GM12878 (cell line): ENCODE data around the gene BCLAF1. TPM values are rescaled to one million over a fixed set of nuclear protein-coding genes. Genes with fewer than 3 reads are reported as not detected.
A peak's percentile ranks its signal among the peaks of the same experiment; 100 is the strongest.

ENCODE experiments used
- BCL11A ChIP-seq: IDR thresholded peaks from 2 replicates; pipeline ENCODE4 v1.6.1; 2011; ENCODE audit warnings: low read depth, low read length
- BMI1 ChIP-seq: fragments of 450-650 bp; IDR thresholded peaks from 2 replicates; pipeline ENCODE4 v1.6.1; 2016; ENCODE audit warnings: mild to moderate bottlenecking, moderate library complexity, borderline replicate concordance
- CBX5 ChIP-seq: sonication (generic); IDR thresholded peaks from 2 replicates; pipeline ENCODE4 v1.6.1; 2016; ENCODE audit warnings: low read depth, moderate library complexity, mild to moderate bottlenecking, inconsistent platforms
- CTCF ChIP-seq, 3 experiments: IDR thresholded peaks in 2 of 3; conservative IDR thresholded peaks in 1 of 3; 2 replicates each; pipeline ENCODE4 v1.5.1; 2011; ENCODE audit warnings: low read depth in 3 of 3, low read length in 3 of 3, mild to moderate bottlenecking in 3 of 3, control low read depth in 2 of 3, moderate library complexity in 2 of 3, inconsistent platforms in 1 of 3, mixed read lengths in 1 of 3; ENCODE audit not compliant: control insufficient read depth in 2 of 3, insufficient read depth in 1 of 3; ENCODE audit errors: extremely low read depth in 1 of 3
- EGR1 ChIP-seq, 2 experiments: IDR thresholded peaks; 1 replicate in 1 of 2; 2 replicates in 1 of 2; pipeline ENCODE4 v1.6.1; 2011 to 2012; ENCODE audit warnings: low read depth in 2 of 2, low read length in 2 of 2, borderline replicate concordance in 1 of 2, mild to moderate bottlenecking in 1 of 2, moderate library complexity in 1 of 2
- EZH2 ChIP-seq: IDR thresholded peaks from 2 replicates; pipeline ENCODE4 v1.6.1; 2012; ENCODE audit warnings: low read depth, mild to moderate bottlenecking, control low read depth, inconsistent platforms, low read length, borderline replicate concordance; ENCODE audit not compliant: control insufficient read depth
- FOXK2 ChIP-seq: fragments of 450-650 bp; IDR thresholded peaks from 2 replicates; pipeline ENCODE4 v1.6.1; 2017; ENCODE audit warnings: mild to moderate bottlenecking, moderate library complexity
- NR2C2 ChIP-seq: IDR thresholded peaks from 2 replicates; pipeline ENCODE4 v1.6.1; 2011; ENCODE audit warnings: borderline replicate concordance, low read depth; ENCODE audit not compliant: control insufficient read depth, insufficient read length
- POLR2AphosphoS2 ChIP-seq: IDR thresholded peaks from 2 replicates; pipeline ENCODE4 v1.6.1; 2011; ENCODE audit warnings: low read depth, mild to moderate bottlenecking, low read length, improper control_type of control experiment, moderate library complexity
- RUNX3 ChIP-seq: IDR thresholded peaks from 2 replicates; pipeline ENCODE4 v1.6.1; 2012; ENCODE audit warnings: low read length, inconsistent platforms
- STAT1 ChIP-seq: fragments of 450-650 bp; conservative IDR thresholded peaks from 2 replicates; pipeline ENCODE4 v1.6.1; 2014; ENCODE audit warnings: antibody characterized with exemption, mild to moderate bottlenecking
- ZNF274 ChIP-seq: IDR thresholded peaks from one replicate; pipeline ENCODE4 v1.8.0; 2011; ENCODE audit not compliant: insufficient read length, insufficient read depth
- ZNF384 ChIP-seq: IDR thresholded peaks from 2 replicates; pipeline ENCODE4 v1.6.1; 2012; ENCODE audit warnings: low read depth, mild to moderate bottlenecking, low read length, improper control_type of control experiment, borderline replicate concordance
- polyA plus RNA-seq, 11 experiments: library from polyadenylated mRNA; depleted of rRNA in 4 of 11; unstranded in 6 of 11; stranded (reverse) in 5 of 11; fragments of >200 nt; fragmentation: Nextera tagmentation in 4 of 11; fragmentation: Illumina TruSeq in 1 of 11; extraction: Ambion mirVana in 4 of 11; extraction: Trizol in 1 of 11; gene quantifications; 1 replicate in 1 of 11; 2 replicates in 10 of 11; pipeline versions ENCODE4 v1.2.1 to v1.2.3, GENCODE V29; 2011 to 2016; ENCODE audit warnings: inconsistent platforms in 2 of 11, missing spikeins in 2 of 11, low read depth in 1 of 11
- total RNA-seq, 4 experiments: library from RNA; depleted of rRNA in 3 of 4; stranded (reverse); fragments of >200 nt in 3 of 4; fragmentation: Illumina TruSeq in 1 of 4; extraction: Trizol in 1 of 4; gene quantifications; 2 replicates each; pipeline versions ENCODE4 v1.2.1 to v1.2.3, GENCODE V29; 2013 to 2021

The BCLAF1 gene
- total and polyA plus RNA-seq, 10 of the 15 experiments (the other 5 are each of a cell fraction or from before 2014, with no cell fraction given), result 56.0 to 223 (median 114) TPM

- peak in 1 of 2 experiments; percentile 53; a peak in 1 of 3 replicates for TF ChIP-seq EGR1 (IDR thresholded peaks at IDR 0.05; ENCODE audit: borderline replicate concordance in 1 of 2, low read depth in 2 of 2, low read length in 2 of 2)
- TF ChIP-seq ZNF274, result no peak
- TF ChIP-seq POLR2AphosphoS2, result peak; percentile 96
- TF ChIP-seq CTCF (IDR thresholded peaks at IDR 0.05 in 2 of 3, conservative IDR thresholded peaks at IDR 0.05 in 1 of 3; ENCODE audit: control insufficient read depth in 2 of 3, extremely low read depth in 1 of 3, insufficient read depth in 1 of 3, low read depth in 3 of 3, low read length in 3 of 3), result no peak
- TF ChIP-seq NR2C2, result peak; percentile 21
- no peak for TF ChIP-seq ZNF384
- TF ChIP-seq STAT1, result peak; percentile 59; the same call in 1 of the 2 replicates
- TF ChIP-seq CBX5, result no peak
- TF ChIP-seq FOXK2, result peak; percentile 70
- no peak for TF ChIP-seq BMI1
- TF ChIP-seq EZH2, result no peak
- TF ChIP-seq BCL11A, result no peak
- peak; percentile 38 for TF ChIP-seq RUNX3
Measured at GRCh38 chr6:136249811-136250685, 39.6 kb downstream of the BCLAF1 start, which contains the start of gene MTFR2 (continued).
